Measurements from ENCODE around the gene PPARG. TPM values are rescaled to one million over a fixed set of nuclear protein-coding genes. Genes with fewer than 3 reads are reported as not detected.

Gene PPARG
- total RNA-seq, 1 donor from 2014 or later, result 349 TPM

GRCh38 chr3:12342151-12342550 is 53.3 kb downstream of the PPARG start:
- no peak for DNase-seq (ENCODE audit: low spot score)

GRCh38 chr3:12343047-12343501 is 54.2 kb downstream of the PPARG start:
- DNase-seq (ENCODE audit: low spot score), result no peak

GRCh38 chr3:12345141-12345561 is 56.3 kb downstream of the PPARG start:
- no peak for DNase-seq (ENCODE audit: low spot score)

DNA sequence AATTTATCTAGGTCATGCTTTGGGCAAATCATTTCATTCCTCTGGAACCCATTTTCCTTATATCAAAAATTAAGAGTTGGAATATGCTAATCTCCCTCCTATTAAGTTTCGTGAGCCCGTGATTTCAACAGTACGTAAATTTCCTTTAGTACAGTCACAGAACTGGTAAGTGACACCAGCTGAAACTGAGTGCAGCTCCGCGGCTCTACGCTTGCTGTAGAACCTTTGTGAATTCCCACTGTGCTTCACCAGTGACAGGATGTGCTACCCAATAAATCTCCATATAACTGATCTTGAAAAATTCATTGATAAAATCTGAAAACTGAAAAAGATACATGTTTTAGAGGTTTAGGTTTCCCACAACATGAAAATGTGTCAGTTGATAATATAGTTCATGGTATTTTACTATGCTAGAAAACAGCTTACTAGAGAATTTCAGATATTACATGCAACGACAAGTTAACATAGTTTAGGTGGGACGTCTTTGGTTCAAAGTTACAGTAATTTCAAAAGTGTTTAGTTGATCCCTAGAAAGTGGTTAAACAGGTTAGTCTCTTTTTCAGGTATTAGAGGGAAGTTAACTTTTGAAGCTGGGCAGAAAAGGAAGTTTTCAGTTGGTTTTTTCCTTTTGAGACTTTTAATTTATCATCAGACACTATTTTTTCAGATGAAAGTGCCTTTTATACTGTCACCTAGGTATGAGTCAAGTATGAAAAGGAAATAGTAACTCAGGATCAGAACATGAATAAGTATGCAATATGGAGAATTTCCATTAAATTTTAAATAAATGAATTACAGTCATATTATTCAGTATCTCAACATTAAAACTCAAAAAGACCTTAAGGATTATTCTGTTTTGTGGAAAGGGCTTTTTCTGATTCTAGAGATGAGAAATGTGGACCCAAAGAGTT is 57.0 kb downstream of the PPARG start:
- no peak for DNase-seq (ENCODE audit: low spot score)

DNA sequence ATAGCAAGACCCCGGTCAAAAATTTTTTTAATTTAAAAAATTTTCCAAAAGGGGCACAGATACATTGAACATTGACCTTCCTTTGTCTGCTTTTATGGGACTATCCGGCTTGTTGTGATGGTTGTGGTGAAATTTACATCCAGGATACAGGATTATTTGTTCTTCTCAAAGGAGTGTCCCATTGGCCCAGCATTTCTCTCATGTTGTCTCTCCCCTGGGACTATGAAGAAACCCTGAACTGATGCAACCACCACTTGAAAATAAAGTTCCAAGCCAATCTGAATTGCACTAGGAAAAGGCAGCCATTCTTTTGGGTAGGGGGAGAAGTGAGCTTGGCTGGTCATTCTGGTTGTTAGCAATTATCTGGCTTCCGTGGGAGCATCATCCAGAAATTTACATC is 58.4 kb downstream of the PPARG start:
- no peak for DNase-seq (ENCODE audit: low spot score)

GRCh38 chr3:12349895-12350811 is 61.3 kb downstream of the PPARG start:
- no peak for DNase-seq (ENCODE audit: low spot score)

DNA sequence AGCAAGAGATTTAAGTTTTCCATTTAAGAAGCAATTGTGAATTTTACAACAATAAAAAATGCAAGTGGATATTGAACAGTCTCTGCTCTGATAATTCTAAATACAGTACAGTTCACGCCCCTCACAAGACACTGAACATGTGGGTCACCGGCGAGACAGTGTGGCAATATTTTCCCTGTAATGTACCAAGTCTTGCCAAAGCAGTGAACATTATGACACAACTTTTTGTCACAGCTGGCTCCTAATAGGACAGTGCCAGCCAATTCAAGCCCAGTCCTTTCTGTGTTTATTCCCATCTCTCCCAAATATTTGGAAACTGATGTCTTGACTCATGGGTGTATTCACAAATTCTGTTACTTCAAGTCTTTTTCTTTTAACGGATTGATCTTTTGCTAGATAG is 62.3 kb downstream of the PPARG start:
- no peak for DNase-seq (ENCODE audit: low spot score)

DNA sequence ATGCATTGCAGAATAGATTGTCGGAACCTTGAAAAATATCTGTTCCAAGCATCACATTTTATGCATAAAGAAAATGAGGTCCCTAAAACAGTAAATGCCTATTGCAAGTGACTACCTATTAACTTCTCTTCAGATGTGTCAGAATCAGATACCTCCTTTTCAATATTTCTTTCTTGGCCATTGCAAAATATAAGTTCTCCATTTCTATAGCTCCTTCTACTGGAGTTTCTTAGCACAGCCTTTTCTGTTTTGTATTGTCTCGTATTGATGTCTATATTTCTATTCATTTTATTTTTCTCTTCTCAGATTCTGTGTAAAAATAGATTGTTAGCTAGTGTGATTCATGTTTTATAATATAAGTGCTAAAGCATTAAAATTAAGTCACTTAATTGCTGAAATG is 63.4 kb downstream of the PPARG start:
- no peak for DNase-seq (ENCODE audit: low spot score)

GRCh38 chr3:12352755-12353154 is 63.9 kb downstream of the PPARG start:
- DNase-seq (ENCODE audit: low spot score), result no peak

- no peak for DNase-seq (ENCODE audit: low spot score)
These were observed 65.1 kb downstream of the PPARG start for GRCh38 chr3:12353796-12354525.

DNA sequence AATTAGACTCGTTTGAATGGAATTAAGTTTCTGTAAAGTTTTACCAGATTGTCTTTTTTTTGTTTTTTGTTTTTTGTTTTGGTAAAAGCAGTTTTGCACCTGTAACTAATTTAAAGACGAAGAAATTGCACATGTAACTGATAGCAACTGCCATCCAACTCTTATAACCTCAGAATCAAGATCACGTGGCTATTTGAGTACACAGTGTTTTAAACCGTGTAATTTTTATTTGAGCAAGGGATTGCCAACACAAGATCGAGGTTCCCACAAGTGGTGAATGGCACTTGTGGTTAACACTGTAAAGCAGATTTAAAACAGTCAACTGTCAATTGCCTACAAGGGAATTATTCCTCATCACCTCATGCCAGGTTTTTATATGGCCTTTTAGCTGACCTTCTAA is 67.3 kb downstream of the PPARG start:
- no peak for DNase-seq (ENCODE audit: low spot score)

DNA sequence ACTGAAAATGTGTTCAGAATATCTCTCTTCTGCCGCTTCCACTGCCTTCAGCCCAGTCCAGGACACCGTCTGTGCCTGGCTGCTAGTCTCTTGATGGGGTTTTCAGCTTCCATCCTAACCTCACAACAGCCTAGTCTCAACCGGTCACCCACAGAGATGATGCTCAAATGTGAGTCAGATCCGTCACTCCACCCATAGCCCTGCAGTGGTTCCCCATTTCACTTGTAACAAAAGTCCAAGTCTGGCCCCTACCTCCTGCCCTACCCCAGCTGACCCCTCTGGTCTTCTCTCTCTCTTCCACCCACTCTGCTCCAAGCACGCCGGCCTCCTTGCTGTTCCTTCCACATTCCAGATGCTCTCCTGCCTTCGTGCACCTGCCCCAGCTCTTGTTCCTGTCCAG is 68.1 kb downstream of the PPARG start:
- no peak for DNase-seq (ENCODE audit: low spot score)

DNA sequence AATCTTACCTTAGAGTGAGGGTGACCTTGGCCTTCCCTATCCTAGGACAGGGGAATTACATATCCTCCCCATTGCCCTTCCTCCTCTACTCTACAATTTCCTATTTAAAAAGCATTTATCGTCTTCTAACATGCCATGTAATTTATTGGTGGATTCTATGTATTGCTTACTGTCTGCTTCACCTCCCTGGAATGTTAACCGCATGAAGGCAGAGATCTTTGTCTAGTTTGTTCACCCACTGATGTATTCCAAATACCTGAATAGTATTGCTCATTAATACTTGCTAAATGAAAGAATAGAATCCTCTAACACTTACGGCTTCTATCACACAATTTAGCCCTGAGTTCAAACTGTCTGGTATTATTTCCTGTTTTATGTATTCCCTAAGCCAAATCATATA is 68.6 kb downstream of the PPARG start:
- DNase-seq (ENCODE audit: low spot score), result no peak

DNA sequence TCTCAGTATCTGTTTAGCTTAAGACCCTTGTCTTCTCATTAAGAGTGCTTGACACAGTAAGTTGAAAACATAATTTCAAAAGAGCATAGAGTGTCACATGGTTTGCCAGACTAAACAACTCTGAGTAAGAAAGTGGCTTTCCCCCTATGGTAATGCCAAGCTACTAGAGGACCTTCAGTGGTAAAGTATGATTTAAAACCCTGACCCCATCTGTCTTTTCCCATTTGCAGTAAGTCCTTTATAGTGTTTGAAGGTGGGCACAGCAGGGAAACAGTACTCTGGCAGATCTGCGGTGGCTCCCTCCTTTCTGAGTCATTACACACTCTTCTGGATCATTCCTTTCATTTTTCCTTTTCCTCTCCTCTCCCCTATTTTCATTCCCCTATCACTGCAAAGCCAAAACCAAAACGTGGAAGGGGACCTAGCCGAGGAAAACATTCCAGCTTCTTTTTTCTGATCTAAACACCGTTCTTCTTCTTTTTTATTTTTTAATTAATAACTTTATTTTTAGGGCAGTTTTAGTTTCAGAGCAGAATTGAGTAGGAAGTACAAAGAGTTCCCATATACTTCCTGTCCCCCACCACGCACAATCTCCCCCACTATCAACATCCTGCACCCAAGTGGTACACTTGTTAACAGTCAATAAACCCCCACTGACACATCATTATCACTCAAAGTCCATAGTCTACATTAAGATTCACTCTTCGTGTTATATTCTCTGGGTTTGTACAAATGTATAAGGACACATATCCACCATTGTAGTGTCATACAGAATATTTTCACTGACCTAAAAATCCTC is 74.7 kb downstream of the PPARG start:
- DNase-seq (ENCODE audit: low spot score), result no peak

- no peak for DNase-seq (ENCODE audit: low spot score)
These were observed 78.5 kb downstream of the PPARG start for GRCh38 chr3:12367346-12367745.

GRCh38 chr3:12369029-12369428 is 80.2 kb downstream of the PPARG start:
- DNase-seq (ENCODE audit: low spot score), result no peak

DNA sequence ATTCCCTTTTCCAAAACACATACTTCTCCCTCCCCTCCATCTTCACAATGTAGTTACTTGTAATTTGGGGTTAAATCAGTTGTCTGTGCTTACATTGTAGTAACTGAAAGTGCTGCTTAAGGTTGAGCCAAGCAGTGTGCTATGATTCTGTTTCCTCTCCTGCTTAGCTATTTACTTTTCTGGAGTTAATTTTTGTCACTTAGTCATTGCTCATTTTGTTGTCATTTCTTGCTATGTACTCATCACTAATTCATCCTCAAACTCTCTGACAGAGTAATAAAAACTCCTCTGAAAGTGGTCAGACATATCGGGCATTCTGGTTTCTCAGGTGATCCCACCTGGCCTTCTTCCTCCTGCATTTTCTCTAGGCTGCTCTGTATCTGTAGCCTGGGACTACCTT is 80.7 kb downstream of the PPARG start:
- no peak for DNase-seq (ENCODE audit: low spot score)

- DNase-seq (ENCODE audit: low spot score), result no peak
These were observed 81.9 kb downstream of the PPARG start for GRCh38 chr3:12370758-12371157.

- DNase-seq (ENCODE audit: low spot score), result no peak
These were observed 82.8 kb downstream of the PPARG start for GRCh38 chr3:12371525-12372140.

- no peak for DNase-seq (ENCODE audit: low spot score)
These were observed 83.9 kb downstream of the PPARG start for GRCh38 chr3:12372741-12373280.

All from mesenteric fat pad (tissue), 1 donor.